Measurements from ENCODE around the gene ANKRD1.

GRCh38 chr10:90862908-90863514, 57.9 kb downstream of the ANKRD1 start:
- TF ChIP-seq GATA2 (IDR thresholded peaks at IDR 0.05; ENCODE audit: low read depth, low read length) (no peak), GATA3 (IDR thresholded peaks at IDR 0.05; ENCODE audit: low read depth, low read length) (no peak)
